RCC 7860 (cell line): Measurements from ENCODE around the gene CACNA2D4.

ENCODE experiments used
- DNase-seq: peaks from one replicate; pipeline ENCODE4 v3.0.0-alpha.2; 2015; ENCODE audit warnings: low spot score
- FAIRE-seq: peaks from 2 replicates; lab custom pipeline; 2012; peaks lifted over from hg19 to GRCh38; lab: Jason Lieb, UNC

Gene CACNA2D4

GRCh38 chr12:1896964-1897363 is 21.5 kb downstream of the CACNA2D4 start:
- no peak for DNase-seq
- FAIRE-seq, result no peak

GRCh38 chr12:1890810-1891209 is 27.6 kb downstream of the CACNA2D4 start:
- DNase-seq, result no peak
- FAIRE-seq, result no peak

GRCh38 chr12:1890119-1890703 is 28.2 kb downstream of the CACNA2D4 start:
- FAIRE-seq (no peak), DNase-seq (no peak)

GRCh38 chr12:1888923-1889322 is 29.5 kb downstream of the CACNA2D4 start:
- FAIRE-seq, result no peak
- no peak for DNase-seq

- DNase-seq, result no peak
- no peak for FAIRE-seq
Measured at GRCh38 chr12:1886396-1887008, 31.9 kb downstream of the CACNA2D4 start.

GRCh38 chr12:1885599-1886245 is 32.7 kb downstream of the CACNA2D4 start:
- FAIRE-seq (no peak), DNase-seq (no peak)

- FAIRE-seq (no peak), DNase-seq (no peak)
Measured at GRCh38 chr12:1885082-1885596, 33.3 kb downstream of the CACNA2D4 start.

GRCh38 chr12:1884651-1885050 is 33.8 kb downstream of the CACNA2D4 start:
- DNase-seq, result no peak
- FAIRE-seq, result no peak

- no peak for DNase-seq
- no peak for FAIRE-seq
Measured at GRCh38 chr12:1883513-1883912, 34.9 kb downstream of the CACNA2D4 start.

- DNase-seq, result no peak
- no peak for FAIRE-seq
Measured at GRCh38 chr12:1882850-1883470, 35.5 kb downstream of the CACNA2D4 start.

GRCh38 chr12:1882405-1882804 is 36.0 kb downstream of the CACNA2D4 start:
- DNase-seq (no peak), FAIRE-seq (no peak)

GRCh38 chr12:1881936-1882335 is 36.5 kb downstream of the CACNA2D4 start:
- DNase-seq (no peak), FAIRE-seq (no peak)

GRCh38 chr12:1881301-1881700 is 37.2 kb downstream of the CACNA2D4 start:
- DNase-seq (no peak), FAIRE-seq (no peak)

- DNase-seq, result no peak
- FAIRE-seq, result no peak
Measured at GRCh38 chr12:1880876-1881275, 37.6 kb downstream of the CACNA2D4 start.

- DNase-seq, result no peak
- FAIRE-seq, result no peak
Measured at GRCh38 chr12:1880153-1880845, 38.2 kb downstream of the CACNA2D4 start.

GRCh38 chr12:1879633-1880032 is 38.8 kb downstream of the CACNA2D4 start:
- no peak for FAIRE-seq

GRCh38 chr12:1878695-1879094 is 39.8 kb downstream of the CACNA2D4 start:
- DNase-seq, result no peak
- no peak for FAIRE-seq

More at GRCh38 chr12:1879633-1880032, 38.8 kb downstream of the CACNA2D4 start:
- no peak for DNase-seq

- FAIRE-seq, result no peak
Measured at GRCh38 chr12:1878214-1878613, 40.2 kb downstream of the CACNA2D4 start.

GRCh38 chr12:1877169-1877878 is 41.1 kb downstream of the CACNA2D4 start:
- DNase-seq, result no peak
- FAIRE-seq, result no peak

More at GRCh38 chr12:1878214-1878613, 40.2 kb downstream of the CACNA2D4 start:
- no peak for DNase-seq

- DNase-seq, result no peak
- FAIRE-seq, result no peak
Measured at GRCh38 chr12:1876086-1876485, 42.4 kb downstream of the CACNA2D4 start.
